Lower lobe of right lung (tissue), 2 donors: ENCODE measurements around the gene CHRNA10. TPM values are rescaled to one million over a fixed set of nuclear protein-coding genes. Genes with fewer than 3 reads are reported as not detected.

Source experiments
- ATAC-seq, 2 donors: fragments of 200-7000 bp; cut with Tn5 transposase; one replicate each; pipeline ENCODE4 v1.9.1; 2020 to 2022; ENCODE audit warnings: mild to moderate bottlenecking in 2 of 2, moderate library complexity in 2 of 2
- DNase-seq: peaks from one replicate; pipeline ENCODE4 v3.0.0-alpha.2; 2020
- H3K27ac ChIP-seq: fragments of 200-600 bp; one replicate; pipeline ENCODE4 v1.8.0; 2022
- H3K27me3 ChIP-seq: fragments of 200-600 bp; one replicate; pipeline ENCODE4 v1.8.0; 2022; ENCODE audit warnings: low read depth
- H3K36me3 ChIP-seq: fragments of 200-600 bp; one replicate; pipeline ENCODE4 v1.8.0; 2022; ENCODE audit warnings: mild to moderate bottlenecking
- H3K4me1 ChIP-seq: fragments of 200-600 bp; one replicate; pipeline ENCODE4 v1.8.0; 2022
- H3K4me3 ChIP-seq: fragments of 200-600 bp; one replicate; pipeline ENCODE4 v1.8.0; 2022; ENCODE audit warnings: mild to moderate bottlenecking
- H3K9me3 ChIP-seq: fragments of 200-600 bp; one replicate; pipeline ENCODE4 v1.8.0; 2022
- CTCF ChIP-seq: fragments of 200-600 bp; IDR thresholded peaks from one replicate; pipeline ENCODE4 v1.8.0; 2022; ENCODE audit warnings: antibody characterized with exemption, mild to moderate bottlenecking
- intact Hi-C: fragments of 100-400 bp; cut with DNase I; formaldehyde crosslinking; loops from one replicate; pipeline ENCODE4 v1.11.0; 2022
- total RNA-seq: library from RNA; stranded (reverse); fragmentation: NEBNext Ultra II Directional; extraction: Animal tissue kit (Norgen Biotek cat#: 25700); gene quantifications from one replicate; pipeline ENCODE4 v1.2.1, GENCODE V29; 2021
- donor health status: DM: no; HTN: yes; CAD: no; lungs with severe emphysema.

CHRNA10 gene
- total RNA-seq, 1 donor from 2014 or later: 1.7 TPM

DNA sequence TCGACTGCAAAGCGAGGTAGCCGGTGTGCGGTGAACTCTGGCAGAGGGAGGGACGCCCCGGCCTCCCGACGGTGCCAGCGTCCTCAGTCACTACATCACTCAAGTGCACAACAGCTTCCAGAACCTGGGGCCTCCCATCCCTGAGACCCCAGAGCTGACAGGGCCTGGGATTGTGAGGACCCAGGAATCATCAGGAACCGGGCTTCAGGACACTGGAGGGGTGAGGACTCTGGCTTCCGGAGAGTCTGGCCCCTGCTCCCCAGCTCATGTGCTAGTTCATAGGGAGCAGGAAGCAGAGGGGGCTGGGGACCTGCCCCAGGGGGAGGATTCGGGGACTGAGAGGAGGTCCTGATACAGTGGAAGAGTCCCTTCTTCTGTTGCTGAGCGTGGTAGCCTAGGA lies 34.0 kb downstream of the CHRNA10 start:
- Histone ChIP-seq H3K9me3 (no peaks in the 10 kb centered on the region), H3K27ac (no peak overlapping the region), H3K4me1 (peaks cover under 1% of the 10 kb centered on the region), H3K4me3 (no peak overlapping the region), H3K27me3 (no peaks in the 10 kb centered on the region), H3K36me3 (no peaks in the 10 kb centered on the region)
- DNase-seq (no peak), ATAC-seq (no peak)
- no peak for TF ChIP-seq CTCF
- intact Hi-C loops: no loop called here

DNA sequence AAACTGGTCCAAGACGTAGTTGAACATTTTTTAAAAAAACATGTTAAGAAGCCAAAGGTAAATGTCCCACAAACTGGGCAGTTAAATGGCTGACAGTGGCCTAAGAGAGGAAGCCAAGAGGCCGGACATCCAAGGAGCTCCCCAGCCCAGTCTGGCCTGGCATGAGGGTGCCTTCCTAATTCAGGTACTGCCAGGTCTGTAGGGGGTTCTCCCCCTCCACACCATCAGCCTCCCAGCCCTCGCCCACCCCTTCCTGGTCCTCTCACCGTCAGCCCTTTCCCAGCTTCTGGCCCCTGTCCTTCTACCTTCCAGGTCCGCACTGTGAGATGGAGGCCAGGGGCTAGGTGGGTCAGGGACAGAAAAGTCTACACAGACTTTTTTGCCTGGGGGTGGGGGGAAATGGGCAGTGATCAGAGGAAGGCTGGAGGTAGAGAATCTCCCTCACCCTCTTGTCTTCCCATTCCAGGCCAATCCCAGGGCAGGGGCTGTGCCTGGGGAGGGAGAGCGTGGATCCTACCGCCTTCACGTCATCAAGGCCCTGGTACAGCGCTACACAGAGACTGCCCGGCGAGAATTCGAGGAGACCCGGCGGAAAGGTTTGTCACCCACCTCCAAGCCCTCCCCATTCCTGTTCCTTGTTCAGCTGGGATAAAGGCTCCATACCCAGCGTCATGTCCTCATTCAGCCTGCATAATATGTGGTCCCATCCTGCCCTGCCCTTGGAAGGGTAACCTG lies 35.4 kb downstream of the CHRNA10 start:
- no peak for ATAC-seq
- Histone ChIP-seq H3K27me3 (no peaks in the 10 kb centered on the region), H3K4me3 (no peak overlapping the region), H3K36me3 (no peaks in the 10 kb centered on the region), H3K4me1 (no peaks in the 10 kb centered on the region), H3K9me3 (no peaks in the 10 kb centered on the region), H3K27ac (no peak overlapping the region)
- DNase-seq: no peak
- intact Hi-C loops: no loop called here
- TF ChIP-seq CTCF: no peak

DNA sequence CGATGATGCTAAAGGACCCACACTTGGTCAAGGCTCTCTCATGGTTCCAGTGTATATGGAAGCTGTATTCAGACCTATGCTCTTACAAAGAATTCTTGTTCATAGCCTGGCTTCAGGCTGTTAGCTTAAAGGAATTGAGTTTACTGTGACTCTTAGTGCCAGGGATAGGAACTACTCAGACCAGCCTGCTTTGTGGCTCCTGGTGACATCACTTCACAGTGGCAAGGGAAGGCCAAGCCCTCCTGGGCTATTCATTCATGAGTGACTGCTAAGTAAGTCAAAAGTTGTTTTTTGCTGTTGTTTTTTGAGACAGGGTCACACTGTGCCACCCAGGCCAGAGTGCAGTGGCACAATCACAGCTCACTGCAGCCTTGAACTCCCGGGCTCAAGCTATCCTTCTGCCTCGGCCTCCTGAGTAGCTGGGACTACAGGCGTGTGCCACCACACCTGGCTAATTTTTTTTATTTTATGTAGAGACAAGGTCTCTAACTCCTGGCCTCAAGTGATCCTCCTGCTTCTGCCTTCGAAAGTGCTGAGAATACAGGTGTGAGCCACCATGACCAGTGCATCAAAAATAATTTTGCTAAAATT lies 39.0 kb downstream of the CHRNA10 start:
- no peak for DNase-seq
- TF ChIP-seq CTCF: no peak
- H3K9me3 ChIP-seq: no peaks in the 10 kb centered on the region

GRCh38 chr11:3631331-3631730 lies 39.9 kb downstream of the CHRNA10 start:
- no peak overlapping the region for H3K4me3 ChIP-seq
- no peaks in the 10 kb centered on the region for H3K36me3 ChIP-seq
- H3K4me1 ChIP-seq: no peaks in the 10 kb centered on the region
- H3K27me3 ChIP-seq: no peaks in the 10 kb centered on the region
- ATAC-seq: no peak
- no peak overlapping the region for H3K27ac ChIP-seq
- intact Hi-C loops: no loop called here
- H3K9me3 ChIP-seq: no peaks in the 10 kb centered on the region
- no peak for TF ChIP-seq CTCF
- no peak for DNase-seq

More for the DNA sequence above, 39.0 kb downstream of the CHRNA10 start:
- H3K4me3 ChIP-seq: no peak overlapping the region
- no peaks in the 10 kb centered on the region for H3K4me1 ChIP-seq
- ATAC-seq: no peak
- intact Hi-C loops: no loop called here
- H3K27me3 ChIP-seq: no peaks in the 10 kb centered on the region
- no peak overlapping the region for H3K27ac ChIP-seq
- H3K36me3 ChIP-seq: no peaks in the 10 kb centered on the region

- Histone ChIP-seq H3K36me3 (no peaks in the 10 kb centered on the region), H3K4me3 (no peak overlapping the region), H3K27me3 (no peaks in the 10 kb centered on the region), H3K27ac (no peak overlapping the region), H3K4me1 (no peaks in the 10 kb centered on the region), H3K9me3 (no peaks in the 10 kb centered on the region)
- intact Hi-C loops: no loop called here
- ATAC-seq (no peak), DNase-seq (no peak)
- TF ChIP-seq CTCF: no peak
Observed at GRCh38 chr11:3627291-3627690, 43.9 kb downstream of the CHRNA10 start.
